ENCODE data around the gene HNRNPAB. TPM values are rescaled to one million over a fixed set of nuclear protein-coding genes. Genes with fewer than 3 reads are reported as not detected.

Gene HNRNPAB
- total and polyA plus RNA-seq, 9 of the 15 experiments (the other 6 are each of a cell fraction or from before 2014, with no cell fraction given): 34.6 to 425 (median 236) TPM

DNA sequence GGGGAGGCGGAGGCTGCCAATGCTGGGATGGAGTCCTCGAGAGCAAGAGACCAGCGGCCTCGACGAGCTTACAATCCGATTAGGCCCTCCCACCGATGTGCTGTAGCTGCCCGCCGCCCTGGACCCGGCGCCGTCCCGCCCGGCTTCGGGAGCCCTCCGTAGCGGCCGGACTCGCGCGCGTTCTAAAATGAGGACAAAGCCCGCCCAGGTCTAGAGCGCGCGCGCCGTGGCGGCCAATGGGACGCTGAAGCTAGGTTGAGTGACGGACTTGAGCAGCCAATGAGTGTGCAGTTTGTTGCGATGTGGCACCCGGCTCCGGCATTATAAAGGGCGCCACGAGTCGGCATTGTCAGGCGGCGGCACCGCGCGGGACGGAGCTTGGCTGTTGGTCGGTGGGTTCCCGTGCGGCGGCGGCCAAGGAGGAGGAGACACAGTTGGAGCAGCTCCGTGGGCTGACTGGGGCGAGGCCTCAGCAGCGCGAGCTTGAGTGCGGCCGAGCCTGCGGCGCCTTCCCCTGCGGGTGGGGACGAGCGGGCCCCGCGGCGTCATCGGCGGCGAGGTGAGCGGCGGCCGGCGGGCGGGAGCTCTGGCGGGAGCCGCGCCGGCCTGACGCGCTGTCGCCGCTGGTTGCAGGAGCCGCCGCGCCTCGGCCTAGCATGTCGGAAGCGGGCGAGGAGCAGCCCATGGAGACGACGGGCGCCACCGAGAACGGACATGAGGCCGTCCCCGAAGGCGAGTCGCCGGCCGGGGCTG is at the start of gene HNRNPAB (continued):
- TF ChIP-seq, protein P1, sequence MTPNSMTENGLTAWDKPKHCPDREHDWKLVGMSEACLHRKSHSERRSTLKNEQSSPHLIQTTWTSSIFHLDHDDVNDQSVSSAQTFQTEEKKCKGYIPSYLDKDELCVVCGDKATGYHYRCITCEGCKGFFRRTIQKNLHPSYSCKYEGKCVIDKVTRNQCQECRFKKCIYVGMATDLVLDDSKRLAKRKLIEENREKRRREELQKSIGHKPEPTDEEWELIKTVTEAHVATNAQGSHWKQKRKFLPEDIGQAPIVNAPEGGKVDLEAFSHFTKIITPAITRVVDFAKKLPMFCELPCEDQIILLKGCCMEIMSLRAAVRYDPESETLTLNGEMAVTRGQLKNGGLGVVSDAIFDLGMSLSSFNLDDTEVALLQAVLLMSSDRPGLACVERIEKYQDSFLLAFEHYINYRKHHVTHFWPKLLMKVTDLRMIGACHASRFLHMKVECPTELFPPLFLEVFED (CRISPR knock-in tag; conservative IDR thresholded peaks at IDR 0.05): 0 out of 2 replicates have a peak, but pooled peaks have one; percentile 53
- TF ChIP-seq TFAM (CRISPR knock-in tag; conservative IDR thresholded peaks at IDR 0.05): no peak
- peak; percentile 52 for TF ChIP-seq SOX6 (IDR thresholded peaks at IDR 0.05)
- peak; percentile 100 for TF ChIP-seq SUPT5H (IDR thresholded peaks at IDR 0.05)
- TF ChIP-seq, protein P2, sequence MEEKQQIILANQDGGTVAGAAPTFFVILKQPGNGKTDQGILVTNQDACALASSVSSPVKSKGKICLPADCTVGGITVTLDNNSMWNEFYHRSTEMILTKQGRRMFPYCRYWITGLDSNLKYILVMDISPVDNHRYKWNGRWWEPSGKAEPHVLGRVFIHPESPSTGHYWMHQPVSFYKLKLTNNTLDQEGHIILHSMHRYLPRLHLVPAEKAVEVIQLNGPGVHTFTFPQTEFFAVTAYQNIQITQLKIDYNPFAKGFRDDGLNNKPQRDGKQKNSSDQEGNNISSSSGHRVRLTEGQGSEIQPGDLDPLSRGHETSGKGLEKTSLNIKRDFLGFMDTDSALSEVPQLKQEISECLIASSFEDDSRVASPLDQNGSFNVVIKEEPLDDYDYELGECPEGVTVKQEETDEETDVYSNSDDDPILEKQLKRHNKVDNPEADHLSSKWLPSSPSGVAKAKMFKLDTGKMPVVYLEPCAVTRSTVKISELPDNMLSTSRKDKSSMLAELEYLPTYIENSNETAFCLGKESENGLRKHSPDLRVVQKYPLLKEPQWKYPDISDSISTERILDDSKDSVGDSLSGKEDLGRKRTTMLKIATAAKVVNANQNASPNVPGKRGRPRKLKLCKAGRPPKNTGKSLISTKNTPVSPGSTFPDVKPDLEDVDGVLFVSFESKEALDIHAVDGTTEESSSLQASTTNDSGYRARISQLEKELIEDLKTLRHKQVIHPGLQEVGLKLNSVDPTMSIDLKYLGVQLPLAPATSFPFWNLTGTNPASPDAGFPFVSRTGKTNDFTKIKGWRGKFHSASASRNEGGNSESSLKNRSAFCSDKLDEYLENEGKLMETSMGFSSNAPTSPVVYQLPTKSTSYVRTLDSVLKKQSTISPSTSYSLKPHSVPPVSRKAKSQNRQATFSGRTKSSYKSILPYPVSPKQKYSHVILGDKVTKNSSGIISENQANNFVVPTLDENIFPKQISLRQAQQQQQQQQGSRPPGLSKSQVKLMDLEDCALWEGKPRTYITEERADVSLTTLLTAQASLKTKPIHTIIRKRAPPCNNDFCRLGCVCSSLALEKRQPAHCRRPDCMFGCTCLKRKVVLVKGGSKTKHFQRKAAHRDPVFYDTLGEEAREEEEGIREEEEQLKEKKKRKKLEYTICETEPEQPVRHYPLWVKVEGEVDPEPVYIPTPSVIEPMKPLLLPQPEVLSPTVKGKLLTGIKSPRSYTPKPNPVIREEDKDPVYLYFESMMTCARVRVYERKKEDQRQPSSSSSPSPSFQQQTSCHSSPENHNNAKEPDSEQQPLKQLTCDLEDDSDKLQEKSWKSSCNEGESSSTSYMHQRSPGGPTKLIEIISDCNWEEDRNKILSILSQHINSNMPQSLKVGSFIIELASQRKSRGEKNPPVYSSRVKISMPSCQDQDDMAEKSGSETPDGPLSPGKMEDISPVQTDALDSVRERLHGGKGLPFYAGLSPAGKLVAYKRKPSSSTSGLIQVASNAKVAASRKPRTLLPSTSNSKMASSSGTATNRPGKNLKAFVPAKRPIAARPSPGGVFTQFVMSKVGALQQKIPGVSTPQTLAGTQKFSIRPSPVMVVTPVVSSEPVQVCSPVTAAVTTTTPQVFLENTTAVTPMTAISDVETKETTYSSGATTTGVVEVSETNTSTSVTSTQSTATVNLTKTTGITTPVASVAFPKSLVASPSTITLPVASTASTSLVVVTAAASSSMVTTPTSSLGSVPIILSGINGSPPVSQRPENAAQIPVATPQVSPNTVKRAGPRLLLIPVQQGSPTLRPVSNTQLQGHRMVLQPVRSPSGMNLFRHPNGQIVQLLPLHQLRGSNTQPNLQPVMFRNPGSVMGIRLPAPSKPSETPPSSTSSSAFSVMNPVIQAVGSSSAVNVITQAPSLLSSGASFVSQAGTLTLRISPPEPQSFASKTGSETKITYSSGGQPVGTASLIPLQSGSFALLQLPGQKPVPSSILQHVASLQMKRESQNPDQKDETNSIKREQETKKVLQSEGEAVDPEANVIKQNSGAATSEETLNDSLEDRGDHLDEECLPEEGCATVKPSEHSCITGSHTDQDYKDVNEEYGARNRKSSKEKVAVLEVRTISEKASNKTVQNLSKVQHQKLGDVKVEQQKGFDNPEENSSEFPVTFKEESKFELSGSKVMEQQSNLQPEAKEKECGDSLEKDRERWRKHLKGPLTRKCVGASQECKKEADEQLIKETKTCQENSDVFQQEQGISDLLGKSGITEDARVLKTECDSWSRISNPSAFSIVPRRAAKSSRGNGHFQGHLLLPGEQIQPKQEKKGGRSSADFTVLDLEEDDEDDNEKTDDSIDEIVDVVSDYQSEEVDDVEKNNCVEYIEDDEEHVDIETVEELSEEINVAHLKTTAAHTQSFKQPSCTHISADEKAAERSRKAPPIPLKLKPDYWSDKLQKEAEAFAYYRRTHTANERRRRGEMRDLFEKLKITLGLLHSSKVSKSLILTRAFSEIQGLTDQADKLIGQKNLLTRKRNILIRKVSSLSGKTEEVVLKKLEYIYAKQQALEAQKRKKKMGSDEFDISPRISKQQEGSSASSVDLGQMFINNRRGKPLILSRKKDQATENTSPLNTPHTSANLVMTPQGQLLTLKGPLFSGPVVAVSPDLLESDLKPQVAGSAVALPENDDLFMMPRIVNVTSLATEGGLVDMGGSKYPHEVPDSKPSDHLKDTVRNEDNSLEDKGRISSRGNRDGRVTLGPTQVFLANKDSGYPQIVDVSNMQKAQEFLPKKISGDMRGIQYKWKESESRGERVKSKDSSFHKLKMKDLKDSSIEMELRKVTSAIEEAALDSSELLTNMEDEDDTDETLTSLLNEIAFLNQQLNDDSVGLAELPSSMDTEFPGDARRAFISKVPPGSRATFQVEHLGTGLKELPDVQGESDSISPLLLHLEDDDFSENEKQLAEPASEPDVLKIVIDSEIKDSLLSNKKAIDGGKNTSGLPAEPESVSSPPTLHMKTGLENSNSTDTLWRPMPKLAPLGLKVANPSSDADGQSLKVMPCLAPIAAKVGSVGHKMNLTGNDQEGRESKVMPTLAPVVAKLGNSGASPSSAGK (IDR thresholded peaks at IDR 0.05): peak; percentile 71
- TF ChIP-seq MTF1 (CRISPR knock-in tag; IDR thresholded peaks at IDR 0.05; ENCODE audit: borderline replicate concordance): no peak
- no peak for TF ChIP-seq ZNF785 (CRISPR knock-in tag; IDR thresholded peaks at IDR 0.05)
- TF ChIP-seq PRMT5 (CRISPR knock-in tag; IDR thresholded peaks at IDR 0.05): no peak
- TF ChIP-seq COPS2 (conservative IDR thresholded peaks at IDR 0.05): no peak
- no peak for TF ChIP-seq MCM7 (IDR thresholded peaks at IDR 0.05)
- TF ChIP-seq HSF4 (CRISPR knock-in tag; IDR thresholded peaks at IDR 0.05; ENCODE audit: borderline replicate concordance): no peak
- peak in 1 of 2 experiments; percentile 73; a peak in 1 of 4 replicates for TF ChIP-seq CSDE1 (IDR thresholded peaks at IDR 0.05)

Measured in K562 (cell line).